Activated CD4-positive, alpha-beta T cell treated with anti-CD3 and anti-CD28 coated beads for 1 hour (primary cell): ENCODE data around the gene KREMEN1.
"Not testable (repeated sequence)": the region's sequence is repeated elsewhere in the genome, so short reads cannot be mapped to it uniquely, and the experiment has no call there.

Experiments used
- DNase-seq: peaks from one replicate; pipeline ENCODE4 v3.0.0-alpha.2; 2020

Gene KREMEN1

GRCh38 chr22:29109822-29110221 lies 37.0 kb downstream of the KREMEN1 start:
- DNase-seq: no peak

DNA sequence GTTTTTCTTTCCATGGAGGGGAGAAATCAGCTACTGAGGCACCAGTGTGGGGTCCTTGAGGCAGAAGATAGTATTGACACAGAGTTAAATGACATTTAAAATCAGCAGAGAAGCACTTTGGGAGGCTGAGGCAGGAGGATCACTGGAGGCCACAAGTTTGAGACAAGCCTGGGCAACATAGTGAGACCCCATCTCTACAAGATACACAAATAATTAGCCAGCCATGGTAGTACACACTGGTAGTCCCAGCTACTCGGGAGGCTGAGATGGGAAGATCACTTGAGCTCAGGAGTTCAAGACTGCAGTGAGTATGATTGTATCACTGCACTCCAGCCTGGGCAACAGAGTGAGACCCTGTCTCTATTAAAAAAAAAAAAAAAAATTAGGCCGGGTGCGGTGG lies 38.1 kb downstream of the KREMEN1 start:
- no peak for DNase-seq

GRCh38 chr22:29112121-29112520 lies 39.3 kb downstream of the KREMEN1 start:
- no peak for DNase-seq

DNA sequence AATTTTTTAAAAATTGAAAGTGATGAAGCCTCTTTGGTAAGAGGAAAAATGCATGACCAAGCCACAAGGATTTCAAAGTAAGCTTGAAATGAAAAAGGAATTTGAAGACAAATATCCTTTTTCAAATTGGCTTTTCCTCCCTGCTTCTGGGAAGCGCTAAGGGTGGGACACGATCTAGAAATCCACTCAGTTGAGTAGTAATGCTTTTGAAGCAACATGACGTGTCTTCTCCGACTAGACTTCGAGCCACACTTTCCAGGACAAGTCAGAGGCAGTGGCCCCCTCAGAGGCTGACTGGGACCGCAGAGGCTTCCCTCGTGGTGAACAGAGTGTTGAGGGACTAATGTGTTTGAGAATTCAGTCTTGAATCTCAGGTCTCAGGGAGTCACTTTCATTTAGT lies 39.8 kb downstream of the KREMEN1 start:
- no peak for DNase-seq

DNA sequence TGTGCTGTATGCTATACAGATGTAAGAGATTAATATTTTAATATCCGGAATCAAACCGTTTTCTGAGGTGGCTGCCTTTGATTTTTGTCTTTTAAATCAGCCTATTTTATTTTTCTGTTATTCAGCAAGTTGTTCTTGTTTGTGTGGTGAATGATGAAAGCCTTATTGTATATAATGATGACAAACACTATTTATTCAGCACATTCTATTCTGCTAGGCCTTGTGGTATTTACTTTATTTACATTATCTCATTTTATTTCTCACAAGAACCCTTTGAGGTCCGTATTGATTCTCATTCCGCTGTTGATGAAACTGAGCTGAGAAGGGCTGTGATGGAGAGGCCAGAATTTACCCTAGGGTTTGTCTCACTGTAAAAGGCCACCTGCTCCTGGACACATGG lies 40.5 kb downstream of the KREMEN1 start:
- no peak for DNase-seq

- no peak for DNase-seq
Observed at GRCh38 chr22:29114392-29114791, 41.6 kb downstream of the KREMEN1 start.

DNA sequence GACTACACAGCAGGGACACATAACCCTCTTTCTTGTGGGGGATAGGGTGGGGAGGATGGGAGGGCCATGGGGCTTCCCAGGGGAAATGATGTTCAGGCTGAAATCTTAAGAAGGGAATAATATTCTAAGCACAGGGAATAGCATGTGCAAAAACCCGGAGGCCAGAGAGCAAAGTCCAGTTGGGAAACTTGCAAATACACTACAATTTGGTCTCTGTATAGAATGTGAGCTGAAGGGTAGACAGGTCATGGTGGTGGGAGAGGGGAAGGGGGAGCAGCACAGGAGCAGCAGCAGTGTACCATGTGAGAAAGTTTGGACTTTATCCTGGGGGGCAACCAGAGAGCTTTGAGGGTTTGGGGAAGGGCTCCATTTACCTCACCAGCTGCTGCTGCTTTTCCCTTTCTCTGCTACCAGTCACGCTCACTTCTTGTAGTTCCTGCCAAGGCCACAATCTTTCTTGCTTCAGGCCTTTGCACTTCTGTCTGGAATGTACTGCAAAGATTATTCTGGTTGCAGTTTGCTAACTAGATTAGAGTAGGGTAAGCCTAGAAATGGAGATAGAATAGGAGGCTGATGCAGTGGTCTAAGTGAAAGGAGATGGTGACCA lies 43.0 kb downstream of the KREMEN1 start:
- DNase-seq: no peak

DNA sequence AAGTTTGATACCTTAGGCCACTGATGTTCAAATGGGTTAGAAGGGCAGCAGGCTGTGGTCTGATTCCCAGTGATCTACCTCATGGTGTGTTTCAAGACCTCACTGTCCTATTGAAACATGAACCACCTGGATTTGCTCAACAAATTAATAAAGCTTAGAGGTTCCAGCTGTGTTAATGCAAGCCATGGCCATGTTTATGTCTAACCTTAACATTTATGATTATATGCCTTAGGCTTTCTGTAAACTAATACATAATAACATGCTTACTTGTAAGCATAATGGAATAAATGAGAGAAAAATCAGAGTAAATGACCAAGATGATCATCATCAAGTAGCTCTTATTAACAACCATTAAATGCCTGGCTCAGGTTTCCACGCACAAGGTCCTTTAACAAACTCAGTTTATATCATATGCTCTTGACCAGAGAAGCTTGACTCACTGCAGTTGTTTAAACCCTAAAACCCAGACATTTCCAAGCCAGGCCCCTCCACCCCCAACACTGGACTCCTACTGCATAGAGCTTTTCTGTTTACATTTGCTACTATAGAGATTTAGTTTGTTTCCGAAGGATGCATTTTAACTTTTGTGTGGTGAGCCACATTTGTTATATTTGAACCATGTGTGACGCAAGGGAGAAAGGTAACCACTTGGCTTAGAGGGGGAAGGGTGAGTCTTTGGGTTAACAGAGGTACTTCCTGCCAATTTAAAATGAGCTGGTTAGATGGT lies 43.7 kb downstream of the KREMEN1 start:
- no peak for DNase-seq

- DNase-seq: no peak
Observed at GRCh38 chr22:29117799-29118477, 45.1 kb downstream of the KREMEN1 start.

DNA sequence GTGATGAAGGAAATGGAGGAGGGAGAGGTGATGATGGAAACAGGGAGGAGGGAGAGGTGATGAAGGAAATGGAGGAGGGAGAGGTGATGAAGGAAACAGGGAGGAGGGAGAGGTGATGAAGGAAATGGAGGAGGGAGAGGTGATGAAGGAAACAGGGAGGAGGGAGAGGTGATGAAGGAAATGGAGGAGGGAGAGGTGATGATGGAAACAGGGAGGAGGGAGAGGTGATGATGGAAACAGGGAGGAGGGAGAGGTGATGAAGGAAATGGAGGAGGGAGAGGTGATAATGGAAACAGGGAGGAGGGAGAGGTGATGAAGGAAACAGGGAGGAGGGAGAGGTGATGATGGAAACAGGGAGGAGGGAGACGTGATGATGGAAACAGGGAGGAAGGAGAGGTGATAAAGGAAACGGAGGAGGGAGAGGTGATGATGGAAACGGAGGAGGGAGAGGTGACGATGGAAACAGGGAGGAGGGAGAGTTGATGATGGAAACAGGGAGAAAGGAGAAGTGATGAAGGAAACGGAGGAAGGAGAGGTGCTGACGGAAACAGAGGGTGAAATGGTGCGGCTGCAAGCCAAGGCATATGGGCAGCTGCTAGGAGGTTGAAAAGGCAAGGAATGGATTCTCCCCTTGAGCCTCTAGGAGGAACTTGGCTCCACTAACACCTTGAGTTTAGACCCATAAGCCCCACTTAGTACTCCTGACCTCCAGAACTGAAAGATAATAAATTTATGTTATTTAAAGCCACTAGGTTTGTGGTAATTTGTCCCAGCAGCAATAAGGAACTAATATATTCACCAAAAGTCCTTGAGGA lies 47.5 kb downstream of the KREMEN1 start:
- DNase-seq: not testable (repeated sequence)

- DNase-seq: no peak
Observed at GRCh38 chr22:29121124-29121523, 48.3 kb downstream of the KREMEN1 start.

GRCh38 chr22:29122041-29122440 lies 49.2 kb downstream of the KREMEN1 start:
- DNase-seq: no peak

DNA sequence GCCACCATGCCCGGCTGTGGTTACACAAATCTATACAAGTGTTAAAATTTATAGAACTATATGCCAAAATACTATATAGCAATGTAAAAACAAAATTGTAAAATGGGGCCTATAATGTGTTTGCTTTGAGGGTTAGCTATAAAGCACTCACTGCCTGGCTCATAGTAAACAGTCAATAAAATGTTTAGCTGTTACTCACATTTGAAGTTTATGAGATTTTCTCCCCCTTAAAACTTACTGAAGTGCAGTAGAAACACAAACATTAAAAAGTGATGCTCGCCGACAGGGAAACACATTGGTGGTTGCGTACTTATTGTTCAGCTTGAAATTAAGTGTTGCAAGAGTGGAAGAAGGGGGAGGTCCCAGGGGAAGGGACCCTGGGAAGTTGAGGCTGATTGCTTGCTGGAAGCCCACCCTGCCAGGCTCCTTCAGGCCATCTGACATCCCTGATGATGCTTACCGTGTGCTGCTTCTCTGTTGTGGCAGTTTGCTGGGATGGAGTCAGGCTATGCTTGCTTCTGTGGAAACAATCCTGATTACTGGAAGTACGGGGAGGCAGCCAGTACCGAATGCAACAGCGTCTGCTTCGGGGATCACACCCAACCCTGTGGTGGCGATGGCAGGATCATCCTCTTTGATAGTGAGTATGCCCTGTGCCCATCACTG lies 52.1 kb downstream of the KREMEN1 start:
- no peak for DNase-seq

- DNase-seq: no peak
Observed at GRCh38 chr22:29125443-29125778, 52.6 kb downstream of the KREMEN1 start.

GRCh38 chr22:29125844-29126243 lies 53.0 kb downstream of the KREMEN1 start:
- DNase-seq: no peak

- no peak for DNase-seq
Observed at GRCh38 chr22:29126670-29127395, 54.0 kb downstream of the KREMEN1 start.

DNA sequence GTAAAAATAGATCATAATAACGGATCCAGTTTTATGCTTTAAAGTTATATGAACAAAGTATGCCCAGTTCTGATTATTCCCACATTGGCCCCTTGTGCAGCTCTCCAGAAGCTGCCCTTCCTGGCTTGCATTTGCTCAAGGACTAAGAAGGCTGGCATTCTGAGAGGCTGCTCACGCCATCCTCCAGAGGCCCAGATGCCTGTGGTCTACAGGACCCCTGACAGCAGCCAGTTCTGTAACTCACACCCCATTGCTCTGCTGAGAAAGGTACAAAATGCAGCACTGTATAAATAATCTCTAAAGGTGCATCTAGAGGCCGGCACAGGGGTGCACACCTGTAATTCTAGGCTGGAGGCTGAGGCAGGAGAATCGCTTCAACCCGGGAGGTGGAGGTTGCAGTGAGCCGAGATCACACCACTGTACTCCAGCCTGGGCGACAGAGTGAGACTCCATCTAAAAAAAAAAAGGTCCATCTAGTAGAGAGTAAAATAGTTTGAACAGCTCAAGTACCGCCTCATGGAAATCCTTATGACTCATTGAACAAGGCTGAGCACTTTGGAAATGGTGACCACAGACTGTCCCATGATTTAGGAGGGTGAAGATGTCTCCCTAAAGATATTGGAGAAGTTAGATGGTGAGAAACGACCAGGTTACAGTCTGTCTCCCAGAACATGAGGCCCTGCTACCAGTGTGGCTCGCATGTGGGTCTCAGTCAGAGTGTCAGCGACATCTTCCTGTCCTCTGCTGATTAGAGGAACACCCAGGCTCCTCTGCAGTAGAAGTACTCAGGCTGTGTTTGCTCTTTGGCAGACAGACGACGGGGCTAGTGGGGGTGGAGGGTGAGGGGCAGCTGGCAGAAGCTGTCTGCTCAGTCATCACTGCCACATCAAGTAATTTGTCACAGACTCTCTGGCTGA lies 56.3 kb downstream of the KREMEN1 start:
- DNase-seq: no peak

- no peak for DNase-seq
Observed at GRCh38 chr22:29129808-29130140, 56.9 kb downstream of the KREMEN1 start.

DNA sequence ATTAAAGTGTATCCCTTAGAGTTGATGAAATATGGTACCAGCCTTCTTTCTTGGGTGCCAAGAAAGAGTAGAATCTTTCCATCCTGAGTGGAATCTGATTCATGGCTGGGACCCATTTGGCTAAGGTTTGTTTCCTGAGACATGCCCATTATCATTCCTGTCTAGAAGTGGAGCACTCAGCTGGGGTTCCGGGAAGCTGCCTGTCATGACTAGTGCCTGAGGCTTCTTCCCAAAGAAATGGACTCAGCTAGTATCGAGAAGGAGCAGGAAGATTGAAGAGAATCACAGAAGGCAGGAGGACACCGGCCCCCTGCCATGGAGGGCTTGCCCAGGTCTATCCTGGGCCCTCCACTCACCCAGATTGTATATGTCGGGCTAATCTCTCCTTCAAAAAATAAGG lies 57.6 kb downstream of the KREMEN1 start:
- no peak for DNase-seq

- DNase-seq: no peak
Observed at GRCh38 chr22:29133603-29134133, 60.8 kb downstream of the KREMEN1 start.

DNA sequence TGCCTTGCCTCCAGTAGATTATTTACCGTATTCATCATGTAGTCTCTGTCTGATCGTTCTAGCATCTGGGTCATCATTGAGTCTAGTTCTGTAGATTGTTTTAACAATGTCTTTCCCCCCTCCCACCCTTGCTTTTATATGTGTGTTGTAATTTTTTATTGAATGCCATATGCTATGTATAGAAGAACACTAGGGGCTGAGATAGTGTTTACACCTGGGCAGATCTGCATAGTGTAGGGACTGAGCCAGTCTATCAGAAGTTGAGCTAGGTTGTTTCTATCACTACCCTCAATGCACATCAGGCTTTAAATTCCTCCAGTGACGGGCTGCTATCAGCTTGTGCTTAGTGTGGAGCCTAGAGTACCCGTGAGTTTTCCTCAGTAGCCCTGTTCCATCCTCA lies 61.6 kb downstream of the KREMEN1 start:
- no peak for DNase-seq
